ENCODE results near the gene EVPL.
"Not testable (repeated sequence)": the region's sequence is repeated elsewhere in the genome, so short reads cannot be mapped to it uniquely, and the experiment has no call there.

The EVPL gene

GRCh38 chr17:76046064-76046463, 19.0 kb upstream of the EVPL start:
- DNase-seq = no peak

- not testable (repeated sequence) for DNase-seq
These were observed 17.4 kb upstream of the EVPL start for GRCh38 chr17:76044475-76045007.

- DNase-seq = not testable (repeated sequence)
These were observed 15.8 kb upstream of the EVPL start for GRCh38 chr17:76042868-76043267.

GRCh38 chr17:76040376-76040775, 13.3 kb upstream of the EVPL start:
- no peak for DNase-seq

- DNase-seq = no peak
These were observed 12.0 kb upstream of the EVPL start for GRCh38 chr17:76039121-76039520.

GRCh38 chr17:76038050-76038449, 10.9 kb upstream of the EVPL start:
- no peak for DNase-seq

GRCh38 chr17:76036497-76037261, 9.6 kb upstream of the EVPL start:
- DNase-seq = no peak

GRCh38 chr17:76034428-76035350, 7.6 kb upstream of the EVPL start:
- DNase-seq = no peak

GRCh38 chr17:76033139-76033538, 6.0 kb upstream of the EVPL start:
- no peak for DNase-seq

- DNase-seq = no peak
These were observed 5.6 kb upstream of the EVPL start for GRCh38 chr17:76032780-76033108.

- no peak for DNase-seq
These were observed 5.1 kb upstream of the EVPL start for GRCh38 chr17:76032073-76032779.

GRCh38 chr17:76026714-76027158, 370 bp downstream of the EVPL start:
- DNase-seq = no peak

- DNase-seq = no peak
These were observed 1.8 kb downstream of the EVPL start for GRCh38 chr17:76025294-76025693.

GRCh38 chr17:76024353-76024752, 2.8 kb downstream of the EVPL start:
- no peak for DNase-seq

GRCh38 chr17:76023900-76024237, 3.2 kb downstream of the EVPL start:
- DNase-seq = no peak

GRCh38 chr17:76022973-76023899, 3.9 kb downstream of the EVPL start:
- DNase-seq = no peak

GRCh38 chr17:76022285-76022684, 4.8 kb downstream of the EVPL start:
- no peak for DNase-seq

- DNase-seq = no peak
These were observed 7.2 kb downstream of the EVPL start for GRCh38 chr17:76019833-76020467.

GRCh38 chr17:76018801-76019200, 8.3 kb downstream of the EVPL start:
- no peak for DNase-seq

- DNase-seq = no peak
These were observed 8.8 kb downstream of the EVPL start for GRCh38 chr17:76018340-76018680.

GRCh38 chr17:76017481-76018339, 9.4 kb downstream of the EVPL start:
- no peak for DNase-seq
